ENCODE results near the gene WARS2. TPM values are rescaled to one million over a fixed set of nuclear protein-coding genes. Genes with fewer than 3 reads are reported as not detected.
A peak's percentile ranks its signal among the peaks of the same experiment; 100 is the strongest.

WARS2 gene
- total RNA-seq, 4 donors from 2014 or later = 5.8 to 16.5 (median 6.5) TPM

DNA sequence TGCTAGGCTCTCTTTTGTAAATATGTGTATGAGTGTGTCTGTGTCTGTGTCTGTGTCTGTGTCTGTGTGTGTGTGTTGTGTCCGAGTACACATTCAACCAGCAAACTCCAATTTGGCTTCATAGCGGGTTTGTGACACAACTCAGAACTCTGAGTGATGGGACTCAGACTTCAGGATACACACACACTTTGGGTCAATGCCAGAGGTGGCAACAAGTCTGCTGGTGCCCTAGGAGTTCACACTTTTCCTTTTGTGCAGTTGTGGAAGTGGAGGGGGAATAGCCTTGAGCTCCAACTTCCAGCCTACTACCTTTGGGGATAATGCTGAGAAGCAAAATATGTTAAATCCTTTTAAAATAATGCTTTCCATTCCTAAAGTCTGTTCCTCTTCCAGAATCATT is 135.7 kb downstream of the WARS2 start:
- no peak for DNase-seq
- no peak overlapping the region for H3K27ac ChIP-seq
- peaks cover 0 to 11% of the 10 kb centered on the region in 2 donors for H3K4me1 ChIP-seq
- intact Hi-C loops (cut with DNase I; ENCODE audit: low total_unique reads) (loop anchor here (5.0 kb wide), 2 partner anchors 62 to 702 kb away; no protein-coding TSS in a partner anchor), in situ Hi-C loops (cut with MboI; ENCODE audit: low sequenced_read_pairs in 4 of 4) (loop anchor here in 3 of 4 donors (25.0 kb wide), 2 partner anchors 217 to 842 kb away; no protein-coding TSS in a partner anchor)
- no peak for ATAC-seq
- peaks cover 14 to 45% (median 18%) of the 10 kb centered on the region in 3 donors for H3K27me3 ChIP-seq
- TF ChIP-seq POLR2A (IDR thresholded peaks at IDR 0.05) (no peak), CTCF (IDR thresholded peaks at IDR 0.05 in 4 of 5, conservative IDR thresholded peaks at IDR 0.05 in 1 of 5) (no peak)
- H3K9me3 ChIP-seq = no peaks in the 10 kb centered on the region
- H3K36me3 ChIP-seq = no peaks in the 10 kb centered on the region
- H3K4me3 ChIP-seq = no peak overlapping the region

DNA sequence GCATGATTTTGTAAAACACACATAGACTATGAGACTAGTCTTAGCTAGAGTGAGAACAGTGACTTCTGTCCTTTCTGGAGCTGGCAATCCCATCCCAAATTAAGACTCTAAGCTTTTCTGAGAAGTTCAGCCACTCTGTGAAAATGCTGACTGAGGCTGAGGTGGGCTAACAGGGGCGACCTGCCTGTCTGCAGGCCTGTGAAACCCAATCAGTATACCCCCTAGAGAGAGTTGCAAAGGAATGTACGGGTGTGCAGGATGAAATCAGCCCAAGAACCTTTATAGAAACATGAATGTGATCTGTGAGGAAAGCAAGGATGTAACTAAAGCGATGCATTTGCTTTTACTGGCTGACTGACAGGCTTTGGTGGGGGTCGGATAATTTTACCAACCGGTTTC is 136.3 kb downstream of the WARS2 start:
- intact Hi-C loops (cut with DNase I; ENCODE audit: low total_unique reads) = no loop called here

GRCh38 chr1:119003413-119004128 is 136.9 kb downstream of the WARS2 start:
- Histone ChIP-seq H3K27ac (no peak overlapping the region), H3K4me1 (peaks cover 0 to 11% of the 10 kb centered on the region in 2 donors), H3K4me3 (no peak overlapping the region), H3K9me3 (no peaks in the 10 kb centered on the region), H3K27me3 (peaks cover 14 to 54% (median 22%) of the 10 kb centered on the region in 3 donors), H3K36me3 (no peaks in the 10 kb centered on the region)
- intact Hi-C loops (cut with DNase I; ENCODE audit: low total_unique reads) = no loop called here
- DNase-seq = no peak
- in situ Hi-C loops (cut with MboI; ENCODE audit: low sequenced_read_pairs in 4 of 4) = loop anchor here in 3 of 4 donors (25.0 kb wide), 2 partner anchors 216 to 841 kb away; no protein-coding TSS in a partner anchor
- no peak for TF ChIP-seq CTCF (IDR thresholded peaks at IDR 0.05 in 4 of 5, conservative IDR thresholded peaks at IDR 0.05 in 1 of 5)
- no peak for TF ChIP-seq POLR2A (IDR thresholded peaks at IDR 0.05)
- no peak for ATAC-seq

More for the DNA sequence above, 136.3 kb downstream of the WARS2 start:
- Histone ChIP-seq H3K9me3 (no peaks in the 10 kb centered on the region), H3K4me3 (no peak overlapping the region), H3K27ac (no peak overlapping the region), H3K4me1 (peaks cover 0 to 11% of the 10 kb centered on the region in 2 donors), H3K27me3 (peaks cover 14 to 52% (median 22%) of the 10 kb centered on the region in 3 donors), H3K36me3 (no peaks in the 10 kb centered on the region)
- no peak for DNase-seq
- ATAC-seq = no peak
- in situ Hi-C loops (cut with MboI; ENCODE audit: low sequenced_read_pairs in 4 of 4) = loop anchor here in 3 of 4 donors (25.0 kb wide), 2 partner anchors 217 to 842 kb away; no protein-coding TSS in a partner anchor
- TF ChIP-seq CTCF (IDR thresholded peaks at IDR 0.05 in 4 of 5, conservative IDR thresholded peaks at IDR 0.05 in 1 of 5) (no peak), POLR2A (IDR thresholded peaks at IDR 0.05) (no peak)

- no peaks in the 10 kb centered on the region for H3K9me3 ChIP-seq
- no peak overlapping the region for H3K4me3 ChIP-seq
- ATAC-seq = peak; percentile 59 to 76
- H3K36me3 ChIP-seq = no peaks in the 10 kb centered on the region
- in situ Hi-C loops (cut with MboI; ENCODE audit: low sequenced_read_pairs in 4 of 4) = loop anchor here in 3 of 4 donors (25.0 kb wide), 2 partner anchors 215 to 840 kb away; no protein-coding TSS in a partner anchor
- TF ChIP-seq POLR2A (IDR thresholded peaks at IDR 0.05) = no peak
- no peak for TF ChIP-seq CTCF (IDR thresholded peaks at IDR 0.05 in 4 of 5, conservative IDR thresholded peaks at IDR 0.05 in 1 of 5)
- intact Hi-C loops (cut with DNase I; ENCODE audit: low total_unique reads) = no loop called here
- peaks cover 14 to 44% (median 22%) of the 10 kb centered on the region in 3 donors for H3K27me3 ChIP-seq
- H3K27ac ChIP-seq = peak overlapping the region in 3 of 4 donors; percentile 58 to 66 (median 64)
- no peak for DNase-seq
- H3K4me1 ChIP-seq = peaks cover 0 to 11% of the 10 kb centered on the region in 2 donors
Measured at GRCh38 chr1:119002028-119002686, 138.3 kb downstream of the WARS2 start.

All from gastrocnemius medialis (tissue), 4 donors.